Peyer's patch (tissue), 4 donors: ENCODE data around the gene CSNK1E.

ENCODE experiments used
- CTCF ChIP-seq, 6 experiments: fragments of 450-650 bp in 4 of 6; fragments of 200-600 bp in 2 of 6; sonication (generic) in 1 of 6; IDR thresholded peaks; one replicate each; pipeline ENCODE4 v1.5.1; 2017 to 2019; ENCODE audit warnings: antibody characterized with exemption in 6 of 6, mild to moderate bottlenecking in 3 of 6, moderate library complexity in 1 of 6
- POLR2A ChIP-seq, 2 donors: fragments of 450-650 bp; IDR thresholded peaks; one replicate each; pipeline ENCODE4 v1.5.1; 2017; ENCODE audit warnings: antibody characterized with exemption in 2 of 2, mild to moderate bottlenecking in 2 of 2, moderate library complexity in 2 of 2

- TF ChIP-seq CTCF (IDR thresholded peaks at IDR 0.05), result no peak
- TF ChIP-seq POLR2A (IDR thresholded peaks at IDR 0.05), result no peak
Measured at GRCh38 chr22:38314051-38314932, 2.9 kb downstream of the CSNK1E start.
